ENCODE measurements around the gene BCKDK.
"Not testable (repeated sequence)": the region's sequence is repeated elsewhere in the genome, so short reads cannot be mapped to it uniquely, and the experiment has no call there.

- TF ChIP-seq, protein P1, sequence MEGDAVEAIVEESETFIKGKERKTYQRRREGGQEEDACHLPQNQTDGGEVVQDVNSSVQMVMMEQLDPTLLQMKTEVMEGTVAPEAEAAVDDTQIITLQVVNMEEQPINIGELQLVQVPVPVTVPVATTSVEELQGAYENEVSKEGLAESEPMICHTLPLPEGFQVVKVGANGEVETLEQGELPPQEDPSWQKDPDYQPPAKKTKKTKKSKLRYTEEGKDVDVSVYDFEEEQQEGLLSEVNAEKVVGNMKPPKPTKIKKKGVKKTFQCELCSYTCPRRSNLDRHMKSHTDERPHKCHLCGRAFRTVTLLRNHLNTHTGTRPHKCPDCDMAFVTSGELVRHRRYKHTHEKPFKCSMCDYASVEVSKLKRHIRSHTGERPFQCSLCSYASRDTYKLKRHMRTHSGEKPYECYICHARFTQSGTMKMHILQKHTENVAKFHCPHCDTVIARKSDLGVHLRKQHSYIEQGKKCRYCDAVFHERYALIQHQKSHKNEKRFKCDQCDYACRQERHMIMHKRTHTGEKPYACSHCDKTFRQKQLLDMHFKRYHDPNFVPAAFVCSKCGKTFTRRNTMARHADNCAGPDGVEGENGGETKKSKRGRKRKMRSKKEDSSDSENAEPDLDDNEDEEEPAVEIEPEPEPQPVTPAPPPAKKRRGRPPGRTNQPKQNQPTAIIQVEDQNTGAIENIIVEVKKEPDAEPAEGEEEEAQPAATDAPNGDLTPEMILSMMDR (conservative IDR thresholded peaks at IDR 0.05; ENCODE audit: low read length) = not testable (repeated sequence)
- not testable (repeated sequence) for TF ChIP-seq EZH2phosphoT487 (IDR thresholded peaks at IDR 0.05; ENCODE audit: borderline replicate concordance, low read depth, low read length)
Observed at GRCh38 chr16:31144418-31144817, 36.2 kb downstream of the BCKDK start.
